SK-N-MC (cell line): ENCODE results near the gene MAST3.

ENCODE experiments used
- EZH2 ChIP-seq: fragments of 200-600 bp; sonication (generic); IDR thresholded peaks from one replicate; pipeline ENCODE4 v1.6.1; 2017; ENCODE audit warnings: antibody characterized with exemption
- POLR2AphosphoS5 ChIP-seq: IDR thresholded peaks from 2 replicates; pipeline ENCODE4 v1.6.1; 2012; ENCODE audit warnings: mild to moderate bottlenecking, low read depth, low read length, borderline replicate concordance

DNA sequence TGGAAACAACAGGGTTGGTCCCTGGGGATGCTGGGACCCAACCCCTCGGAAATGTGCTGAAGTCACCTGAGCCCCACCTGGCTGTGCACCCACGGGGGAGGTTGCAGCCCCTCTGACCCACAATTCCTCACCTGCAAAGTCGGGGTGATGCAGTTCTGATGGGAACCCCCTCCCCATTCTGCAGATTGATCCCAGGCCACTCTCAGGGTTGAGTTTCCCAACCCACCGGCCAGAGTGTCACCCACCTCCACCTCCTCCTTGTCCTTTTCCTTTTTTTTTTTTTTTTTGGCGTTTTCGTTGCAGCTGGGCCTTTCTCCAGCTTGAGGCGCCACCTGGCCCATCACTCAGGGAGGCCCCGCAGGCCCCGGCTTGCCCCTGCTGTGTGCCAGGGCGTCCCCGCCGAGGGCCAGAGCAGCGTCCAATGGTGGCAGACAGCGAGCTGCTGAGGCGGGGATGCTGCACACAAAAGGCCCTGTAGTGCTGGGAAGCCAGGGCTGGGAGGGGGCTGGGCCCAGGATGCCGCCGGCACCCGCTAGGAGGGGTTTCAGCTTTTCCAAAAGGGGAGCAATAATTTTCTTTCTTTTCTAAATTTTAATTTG is 60.0 kb downstream of the MAST3 start:
- TF ChIP-seq POLR2AphosphoS5 (no peak), EZH2 (no peak)
